D341Med (cell line): ENCODE measurements around the gene AP1G2.
A peak's percentile ranks its signal among the peaks of the same experiment; 100 is the strongest.
"Not testable (repeated sequence)": the region's sequence is repeated elsewhere in the genome, so short reads cannot be mapped to it uniquely, and the experiment has no call there.

Experiments
- DNase-seq: peaks from one replicate; pipeline ENCODE4 v3.0.0; 2012; ENCODE audit warnings: low spot score

Gene AP1G2

GRCh38 chr14:23567186-23568020, at the start of gene AP1G2:
TSS of gene AP1G2 (minus strand) at chr14:23567791. CDS start at chr14:23567314, 477 bp downstream.
- peak; percentile 88 for DNase-seq

GRCh38 chr14:23615856-23616255, 48.3 kb upstream of the AP1G2 start:
- DNase-seq: no peak

- no peak for DNase-seq
These were observed 46.8 kb upstream of the AP1G2 start for GRCh38 chr14:23614395-23614828.

GRCh38 chr14:23613242-23614070, 45.9 kb upstream of the AP1G2 start:
- no peak for DNase-seq

- DNase-seq: no peak
These were observed 45.2 kb upstream of the AP1G2 start for GRCh38 chr14:23612802-23613201.

- DNase-seq: no peak
These were observed 44.8 kb upstream of the AP1G2 start for GRCh38 chr14:23612354-23612732.

GRCh38 chr14:23610815-23611289, 43.3 kb upstream of the AP1G2 start:
- no peak for DNase-seq

GRCh38 chr14:23610090-23610814, 42.7 kb upstream of the AP1G2 start:
- DNase-seq: no peak

GRCh38 chr14:23609411-23610089, 42.0 kb upstream of the AP1G2 start:
- not testable (repeated sequence) for DNase-seq

GRCh38 chr14:23609001-23609400, 41.4 kb upstream of the AP1G2 start:
- no peak for DNase-seq

GRCh38 chr14:23608454-23608853, 40.9 kb upstream of the AP1G2 start:
- no peak for DNase-seq

GRCh38 chr14:23605931-23606585, 38.5 kb upstream of the AP1G2 start:
- DNase-seq: no peak

- no peak for DNase-seq
These were observed 37.1 kb upstream of the AP1G2 start for GRCh38 chr14:23604675-23605170.

- no peak for DNase-seq
These were observed 36.6 kb upstream of the AP1G2 start for GRCh38 chr14:23604148-23604547.

GRCh38 chr14:23603103-23603502, 35.5 kb upstream of the AP1G2 start:
- DNase-seq: no peak

- DNase-seq: no peak
These were observed 34.8 kb upstream of the AP1G2 start for GRCh38 chr14:23602181-23603095.

GRCh38 chr14:23601845-23602180, 34.2 kb upstream of the AP1G2 start:
- DNase-seq: no peak

- no peak for DNase-seq
These were observed 33.8 kb upstream of the AP1G2 start for GRCh38 chr14:23601424-23601823.

GRCh38 chr14:23600806-23601205, 33.2 kb upstream of the AP1G2 start:
- no peak for DNase-seq

- DNase-seq: no peak
These were observed 32.7 kb upstream of the AP1G2 start for GRCh38 chr14:23600322-23600707.
